Trophoblast cell (in vitro differentiated cells and primary cell): ENCODE results near the gene SLC1A5.
"Not testable (repeated sequence)": the region's sequence is repeated elsewhere in the genome, so short reads cannot be mapped to it uniquely, and the experiment has no call there.

Experiments
- DNase-seq, 2 donors: peaks; one replicate each; pipeline ENCODE4 v3.0.0-alpha.2; 2016
- H2AFZ ChIP-seq: 2 replicates; pipeline ENCODE4 v1.6.1; 2013; ENCODE audit warnings: low read length, moderate library complexity, mild to moderate bottlenecking; ENCODE audit not compliant: insufficient read depth, poor library complexity
- H2AK5ac ChIP-seq: 2 replicates; pipeline ENCODE4 v1.6.1; 2013; ENCODE audit warnings: mild to moderate bottlenecking, low read length
- H2BK120ac ChIP-seq: 2 replicates; pipeline ENCODE4 v1.6.1; 2013; ENCODE audit warnings: low read length, mild to moderate bottlenecking, moderate library complexity; ENCODE audit not compliant: insufficient read depth, poor library complexity
- H2BK12ac ChIP-seq: 2 replicates; pipeline ENCODE4 v1.6.1; 2013; ENCODE audit warnings: mild to moderate bottlenecking, low read length, moderate library complexity
- H2BK5ac ChIP-seq: 2 replicates; pipeline ENCODE4 v1.6.1; 2013; ENCODE audit warnings: low read length, low read depth, moderate library complexity, mild to moderate bottlenecking; ENCODE audit not compliant: poor library complexity
- H3K14ac ChIP-seq: 2 replicates; pipeline ENCODE4 v1.6.1; 2013; ENCODE audit warnings: mild to moderate bottlenecking, low read length
- H3K18ac ChIP-seq: 2 replicates; pipeline ENCODE4 v1.6.1; 2013; ENCODE audit warnings: mild to moderate bottlenecking, low read length
- H3K23ac ChIP-seq: 2 replicates; pipeline ENCODE4 v1.6.1; 2013; ENCODE audit warnings: low read length
- H3K27ac ChIP-seq: 2 replicates; pipeline ENCODE4 v1.5.1; 2013; ENCODE audit warnings: low read depth, mild to moderate bottlenecking, inconsistent platforms, low read length, moderate library complexity
- H3K27me3 ChIP-seq: 2 replicates; pipeline ENCODE4 v1.6.1; 2013; ENCODE audit warnings: inconsistent platforms, mild to moderate bottlenecking, low read length, moderate library complexity; ENCODE audit not compliant: insufficient read depth
- H3K36me3 ChIP-seq, 2 experiments: 1 replicate in 1 of 2; 2 replicates in 1 of 2; pipeline ENCODE4 v1.6.1; 2013; ENCODE audit warnings: low read length in 2 of 2, mild to moderate bottlenecking in 2 of 2, moderate library complexity in 1 of 2; ENCODE audit not compliant: insufficient read depth in 2 of 2, control insufficient read depth in 1 of 2
- H3K4ac ChIP-seq: 2 replicates; pipeline ENCODE4 v1.6.1; 2013; ENCODE audit warnings: low read depth, mild to moderate bottlenecking, low read length, moderate library complexity
- H3K4me1 ChIP-seq, 2 experiments: 1 replicate in 1 of 2; 2 replicates in 1 of 2; pipeline ENCODE4 v1.6.1; 2013; ENCODE audit warnings: low read length in 2 of 2, mild to moderate bottlenecking in 2 of 2, moderate library complexity in 1 of 2; ENCODE audit not compliant: insufficient read depth in 2 of 2, control insufficient read depth in 1 of 2
- H3K4me2 ChIP-seq: 2 replicates; pipeline ENCODE4 v1.6.1; 2013; ENCODE audit warnings: inconsistent platforms, mild to moderate bottlenecking, low read length, moderate library complexity
- H3K4me3 ChIP-seq: 2 replicates; pipeline ENCODE4 v1.5.1; 2013; ENCODE audit warnings: mild to moderate bottlenecking, low read depth, low read length, inconsistent platforms
- H3K79me1 ChIP-seq: one replicate; pipeline ENCODE4 v1.6.1; 2013; ENCODE audit warnings: low read length
- H3K79me2 ChIP-seq: 2 replicates; pipeline ENCODE4 v1.6.1; 2013; ENCODE audit warnings: low read length, mild to moderate bottlenecking; ENCODE audit not compliant: control insufficient read depth, insufficient read depth, poor library complexity
- H3K9ac ChIP-seq: 2 replicates; pipeline ENCODE4 v1.6.1; 2013; ENCODE audit warnings: mild to moderate bottlenecking, low read length
- H3K9me3 ChIP-seq: 2 replicates; pipeline ENCODE4 v1.6.1; 2013; ENCODE audit warnings: low read depth, mild to moderate bottlenecking, control low read depth, inconsistent platforms, low read length; ENCODE audit not compliant: insufficient read depth
- H4K12ac ChIP-seq: 2 replicates; pipeline ENCODE4 v1.6.1; 2013; ENCODE audit warnings: low read depth, mild to moderate bottlenecking, low read length, moderate library complexity
- H4K8ac ChIP-seq: 2 replicates; pipeline ENCODE4 v1.6.1; 2013; ENCODE audit warnings: low read depth, mild to moderate bottlenecking, low read length, moderate library complexity
- H4K91ac ChIP-seq: one replicate; pipeline ENCODE4 v1.6.1; 2013; ENCODE audit warnings: low read depth, mild to moderate bottlenecking, low read length, moderate library complexity
- WGBS: extraction: QIAGEN DNeasy Blood & Tissue Kit; methylation state at CpG from one replicate; pipeline ENCODE4 v1.1.7; 2013; ENCODE audit warnings: missing lambda C conversion rate; ENCODE audit not compliant: insufficient read length, insufficient coverage; ENCODE audit errors: extremely low coverage; 5-methylcytosine and 5-hydroxymethylcytosine counted together

SLC1A5 gene

GRCh38 chr19:46823049-46823448 lies 34.7 kb upstream of the SLC1A5 start:
- no peak for DNase-seq
- no peak overlapping the region for H3K23ac ChIP-seq
- H3K9ac ChIP-seq = no peak overlapping the region
- peaks cover 17% of the 10 kb centered on the region for H3K79me1 ChIP-seq
- no peaks in the 10 kb centered on the region for H3K36me3 ChIP-seq
- no peak overlapping the region for H2BK12ac ChIP-seq
- H4K8ac ChIP-seq = no peak overlapping the region
- WGBS = no CpG with 5 or more reads among the region's 6 CpGs
- H3K27me3 ChIP-seq = no peaks in the 10 kb centered on the region
- no peaks in the 10 kb centered on the region for H3K9me3 ChIP-seq
- no peak overlapping the region for H3K14ac ChIP-seq
- H3K27ac ChIP-seq = no peak overlapping the region
- H4K91ac ChIP-seq = no peak overlapping the region
- no peak overlapping the region for H3K4me3 ChIP-seq
- peaks cover 2% of the 10 kb centered on the region for H3K79me2 ChIP-seq
- H3K18ac ChIP-seq = no peak overlapping the region
- peaks cover 16 to 25% of the 10 kb centered on the region in 2 experiments for H3K4me1 ChIP-seq
- no peak overlapping the region for H2AK5ac ChIP-seq
- H2BK120ac ChIP-seq = no peak overlapping the region
- no peak overlapping the region for H2AFZ ChIP-seq
- H2BK5ac ChIP-seq = no peak overlapping the region
- no peak overlapping the region for H4K12ac ChIP-seq
- H3K4me2 ChIP-seq = no peak overlapping the region
- no peak overlapping the region for H3K4ac ChIP-seq

GRCh38 chr19:46822410-46822787 lies 34.0 kb upstream of the SLC1A5 start:
- not testable (repeated sequence) for H3K9ac ChIP-seq, H2AK5ac ChIP-seq
- WGBS = no CpG with 5 or more reads among the region's 4 CpGs

GRCh38 chr19:46821512-46822409 lies 33.4 kb upstream of the SLC1A5 start:
- H2AFZ ChIP-seq = no peak overlapping the region
- H3K79me2 ChIP-seq = no peaks in the 10 kb centered on the region
- no peak overlapping the region for H4K8ac ChIP-seq
- H3K36me3 ChIP-seq = no peaks in the 10 kb centered on the region
- H3K4ac ChIP-seq = no peak overlapping the region
- no peak overlapping the region for H2AK5ac ChIP-seq
- H3K27ac ChIP-seq = no peak overlapping the region
- no peak overlapping the region for H3K14ac ChIP-seq
- H3K4me2 ChIP-seq = no peak overlapping the region
- peak overlapping the region; percentile 4 for H4K91ac ChIP-seq
- no CpG with 5 or more reads among the region's 18 CpGs for WGBS
- no peak overlapping the region for H2BK5ac ChIP-seq
- no peaks in the 10 kb centered on the region for H3K9me3 ChIP-seq
- H2BK12ac ChIP-seq = peak overlapping the region; percentile 9
- H3K9ac ChIP-seq = no peak overlapping the region
- H4K12ac ChIP-seq = no peak overlapping the region
- peaks cover 8% of the 10 kb centered on the region for H3K79me1 ChIP-seq
- H3K18ac ChIP-seq = peak overlapping the region; percentile 7
- H3K23ac ChIP-seq = no peak overlapping the region
- no peaks in the 10 kb centered on the region for H3K27me3 ChIP-seq
- DNase-seq = no peak
- no peak overlapping the region for H3K4me3 ChIP-seq
- H2BK120ac ChIP-seq = no peak overlapping the region
- peaks cover 10 to 20% of the 10 kb centered on the region in 2 experiments for H3K4me1 ChIP-seq

More at GRCh38 chr19:46822410-46822787, 34.0 kb upstream of the SLC1A5 start:
- not testable (repeated sequence) for H4K91ac ChIP-seq, H3K27me3 ChIP-seq, H3K18ac ChIP-seq, H3K27ac ChIP-seq, H3K9me3 ChIP-seq, H3K23ac ChIP-seq, H2BK5ac ChIP-seq, H3K4me2 ChIP-seq, DNase-seq, H3K36me3 ChIP-seq, H3K4ac ChIP-seq, H2BK120ac ChIP-seq, H4K8ac ChIP-seq, H3K4me3 ChIP-seq, H4K12ac ChIP-seq, H3K14ac ChIP-seq, H3K79me2 ChIP-seq, H2AFZ ChIP-seq
- peaks cover 15 to 25% of the 10 kb centered on the region in 2 experiments for H3K4me1 ChIP-seq
- H2BK12ac ChIP-seq = peak overlapping the region; percentile 9
- peaks cover 14% of the 10 kb centered on the region for H3K79me1 ChIP-seq

- DNase-seq = no peak
- Histone ChIP-seq H3K4me1 (peaks cover 10% of the 10 kb centered on the region in 2 experiments), H3K27me3 (no peaks in the 10 kb centered on the region), H2AFZ (no peak overlapping the region), H4K8ac (no peak overlapping the region), H3K4ac (no peak overlapping the region), H3K23ac (no peak overlapping the region), H4K12ac (no peak overlapping the region), H3K79me2 (no peaks in the 10 kb centered on the region), H3K9me3 (peaks cover 2% of the 10 kb centered on the region), H3K14ac (no peak overlapping the region), H2BK120ac (no peak overlapping the region), H2AK5ac (no peak overlapping the region), H2BK5ac (no peak overlapping the region), H3K4me3 (no peak overlapping the region), H2BK12ac (no peak overlapping the region), H4K91ac (no peak overlapping the region), H3K79me1 (no peaks in the 10 kb centered on the region), H3K18ac (no peak overlapping the region), H3K27ac (no peak overlapping the region), H3K9ac (no peak overlapping the region), H3K4me2 (no peak overlapping the region), H3K36me3 (no peaks in the 10 kb centered on the region)
- WGBS = no CpG with 5 or more reads among the region's 2 CpGs
These were observed 30.4 kb upstream of the SLC1A5 start for GRCh38 chr19:46818812-46819211.
